SU-DHL-6 (cell line): ENCODE measurements around the gene PTPRN2.

Experiments used
- EZH2phosphoT487 ChIP-seq: fragments of 200-600 bp; sonication (generic), shearing (Covaris generic); conservative IDR thresholded peaks from 2 replicates; pipeline ENCODE4 v1.6.1; 2018; ENCODE audit warnings: mild to moderate bottlenecking, antibody characterized with exemption, low read length, moderate library complexity, mixed read lengths
- TF ChIP-seq, protein P1 (sequence below): fragments of 200-600 bp; sonication (generic); IDR thresholded peaks from one replicate; pipeline ENCODE4 v1.5.1; 2017; ENCODE audit warnings: antibody characterized with exemption, mild to moderate bottlenecking, low read length, moderate library complexity; ENCODE audit not compliant: insufficient read depth, poor library complexity, severe bottlenecking

DNA sequence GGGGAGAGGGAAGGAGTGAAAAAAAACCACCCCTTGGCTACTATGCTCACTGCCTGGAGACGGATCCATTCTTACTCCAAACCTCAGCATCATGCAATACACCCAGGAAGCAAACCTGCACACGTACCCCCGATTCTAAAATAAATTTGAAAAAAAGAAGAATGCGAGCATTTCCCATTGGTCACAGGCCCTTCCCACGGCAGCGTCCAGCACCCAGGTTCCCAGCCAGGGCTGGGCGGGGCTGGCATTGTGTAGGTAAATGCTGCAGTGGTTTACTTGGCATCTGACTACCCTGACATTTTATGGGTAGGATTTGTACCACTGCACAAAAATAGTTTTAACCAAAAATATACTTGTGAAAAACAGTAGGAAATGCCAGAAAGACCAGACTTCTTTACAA is 831.9 kb downstream of the PTPRN2 start:
- TF ChIP-seq, protein P1, sequence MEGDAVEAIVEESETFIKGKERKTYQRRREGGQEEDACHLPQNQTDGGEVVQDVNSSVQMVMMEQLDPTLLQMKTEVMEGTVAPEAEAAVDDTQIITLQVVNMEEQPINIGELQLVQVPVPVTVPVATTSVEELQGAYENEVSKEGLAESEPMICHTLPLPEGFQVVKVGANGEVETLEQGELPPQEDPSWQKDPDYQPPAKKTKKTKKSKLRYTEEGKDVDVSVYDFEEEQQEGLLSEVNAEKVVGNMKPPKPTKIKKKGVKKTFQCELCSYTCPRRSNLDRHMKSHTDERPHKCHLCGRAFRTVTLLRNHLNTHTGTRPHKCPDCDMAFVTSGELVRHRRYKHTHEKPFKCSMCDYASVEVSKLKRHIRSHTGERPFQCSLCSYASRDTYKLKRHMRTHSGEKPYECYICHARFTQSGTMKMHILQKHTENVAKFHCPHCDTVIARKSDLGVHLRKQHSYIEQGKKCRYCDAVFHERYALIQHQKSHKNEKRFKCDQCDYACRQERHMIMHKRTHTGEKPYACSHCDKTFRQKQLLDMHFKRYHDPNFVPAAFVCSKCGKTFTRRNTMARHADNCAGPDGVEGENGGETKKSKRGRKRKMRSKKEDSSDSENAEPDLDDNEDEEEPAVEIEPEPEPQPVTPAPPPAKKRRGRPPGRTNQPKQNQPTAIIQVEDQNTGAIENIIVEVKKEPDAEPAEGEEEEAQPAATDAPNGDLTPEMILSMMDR: no peak
- TF ChIP-seq EZH2phosphoT487: no peak
